K562 (cell line): ENCODE data around the gene SCEL. TPM values are rescaled to one million over a fixed set of nuclear protein-coding genes. Genes with fewer than 3 reads are reported as not detected.

Experiments
- ATAC-seq: fragments of 200-7000 bp; cut with Tn5 transposase; 3 replicates; pipeline ENCODE4 v1.9.1; 2020; ENCODE audit warnings: moderate library complexity
- BruUV-seq: library from RNA; stranded (reverse); fragments of 400-500 nt; replicated peaks from 2 replicates; lab custom pipeline; 2021; lab: Mats Ljungman, UMichigan
- CTCF ChIA-PET: fragments of 300-600 bp; formaldehyde crosslinking; extraction: SDS; loops from one replicate; lab custom pipeline; 2021; ENCODE audit warnings: low intra/inter-chr PET ratio; lab: Yijun Ruan, JAX
- POLR2A ChIA-PET: fragments of 300-600, 350-650 bp; sonication (Branson Sonifier 250); formaldehyde crosslinking; extraction: SDS; loops from one replicate; lab custom pipeline; 2021; ENCODE audit warnings: antibody characterized with exemption, inconsistent platforms; lab: Yijun Ruan, JAX
- DNase-seq, 4 experiments: peaks; one replicate each; pipeline versions ENCODE4 v3.0.0 to v3.0.0-alpha.2; 2011 to 2018; ENCODE audit warnings: low spot score in 3 of 4, mixed read lengths in 3 of 4; ENCODE audit errors: extremely low read depth in 1 of 4
- FAIRE-seq: peaks from 2 replicates; lab custom pipeline; 2011; peaks lifted over from hg19 to GRCh38; lab: Jason Lieb, UNC
- H2AFZ ChIP-seq: 2 replicates; pipeline ENCODE4 v1.6.0; 2011; ENCODE audit warnings: low read depth, low read length, control low read depth, inconsistent platforms
- H3K27ac ChIP-seq: fragments of 200-600 bp; 3 replicates; pipeline ENCODE4 v1.8.0; 2011; ENCODE audit warnings: low read depth, mild to moderate bottlenecking, control low read depth, inconsistent platforms, low read length, moderate library complexity, mixed read lengths; ENCODE audit errors: extremely low read depth
- H3K27me3 ChIP-seq, 2 experiments: fragments of 300-600 bp in 1 of 2; 2 replicates in 1 of 2; 3 replicates in 1 of 2; pipeline versions ENCODE4 v1.6.0 to v1.8.0; 2011; ENCODE audit warnings: inconsistent platforms in 2 of 2, low read length in 2 of 2, mild to moderate bottlenecking in 1 of 2, mixed read lengths in 1 of 2, moderate library complexity in 1 of 2; ENCODE audit not compliant: control insufficient read depth in 2 of 2, insufficient read depth in 2 of 2
- H3K36me3 ChIP-seq: fragments of 300-600 bp; 3 replicates; pipeline ENCODE4 v1.8.0; 2011; ENCODE audit warnings: mild to moderate bottlenecking, low read length, inconsistent platforms; ENCODE audit not compliant: control insufficient read depth, insufficient read depth
- H3K4me1 ChIP-seq, 2 experiments: fragments of 200-600 bp in 1 of 2; replicated peaks in 1 of 2; 2 replicates in 1 of 2; 3 replicates in 1 of 2; pipeline versions ENCODE4 v1.5.1 to v1.8.0; 2011; ENCODE audit warnings: inconsistent platforms in 2 of 2, low read length in 2 of 2, mild to moderate bottlenecking in 1 of 2, mixed read lengths in 1 of 2, moderate library complexity in 1 of 2; ENCODE audit not compliant: control insufficient read depth in 2 of 2, insufficient read depth in 2 of 2
- H3K4me2 ChIP-seq: 2 replicates; pipeline ENCODE4 v1.6.1; 2011; ENCODE audit warnings: low read length, control low read depth, inconsistent platforms, mixed read lengths; ENCODE audit not compliant: insufficient read depth
- H3K4me3 ChIP-seq: fragments of 200-600 bp; sonication (generic), shearing (Covaris generic); 2 replicates; pipeline ENCODE4 v1.5.1; 2016; ENCODE audit warnings: control low read depth, inconsistent platforms
- H3K79me2 ChIP-seq: fragments of 200-600 bp; 3 replicates; pipeline ENCODE4 v1.8.0; 2011; ENCODE audit warnings: low read length, inconsistent platforms; ENCODE audit not compliant: control insufficient read depth, insufficient read depth
- H3K9ac ChIP-seq, 2 experiments: 2 replicates each; pipeline versions ENCODE4 v1.6.0 to v1.6.1; 2011; ENCODE audit warnings: low read depth in 2 of 2, low read length in 2 of 2, control low read depth in 1 of 2, inconsistent platforms in 1 of 2, mild to moderate bottlenecking in 1 of 2, mixed read lengths in 1 of 2; ENCODE audit not compliant: insufficient read depth in 1 of 2
- H3K9me1 ChIP-seq: one replicate; pipeline ENCODE4 v1.6.0; 2011; ENCODE audit warnings: inconsistent platforms, mild to moderate bottlenecking, low read length, moderate library complexity; ENCODE audit not compliant: control insufficient read depth, insufficient read depth
- H3K9me3 ChIP-seq: replicated peaks from 2 replicates; pipeline ENCODE4 v1.5.1; 2011; ENCODE audit warnings: low read depth, low read length, inconsistent platforms; ENCODE audit not compliant: control insufficient read depth, insufficient read depth
- H4K20me1 ChIP-seq: replicated peaks from 2 replicates; pipeline ENCODE4 v1.6.1; 2011; ENCODE audit warnings: low read length, inconsistent platforms, mixed read lengths; ENCODE audit not compliant: control insufficient read depth, insufficient read depth
- KDM4B ChIP-seq, 2 experiments: fragments of 450-650 bp in 1 of 2; sonication (generic) in 1 of 2; IDR thresholded peaks; 2 replicates each; pipeline ENCODE4 v1.6.1; 2016 to 2017; ENCODE audit warnings: borderline replicate concordance in 2 of 2, antibody characterized with exemption in 1 of 2, low read depth in 1 of 2, mild to moderate bottlenecking in 1 of 2
- KLF16 ChIP-seq: IDR thresholded peaks from 2 replicates; pipeline ENCODE4 v1.6.1; 2016; ENCODE audit warnings: antibody characterized with exemption
- MED1 ChIP-seq: sonication (generic); formaldehyde crosslinking; IDR thresholded peaks from 2 replicates; pipeline ENCODE4 v1.8.1; 2023; ENCODE audit warnings: missing genetic modification reagents, borderline replicate concordance
- NCOA6 ChIP-seq: fragments of 450-650 bp; IDR thresholded peaks from 2 replicates; pipeline ENCODE4 v1.6.1; 2017; ENCODE audit warnings: mild to moderate bottlenecking
- NCOR1 ChIP-seq: fragments of 450-650 bp; IDR thresholded peaks from 2 replicates; pipeline ENCODE4 v1.6.1; 2016; ENCODE audit warnings: mild to moderate bottlenecking, moderate library complexity
- PHB2 ChIP-seq: fragments of 450-650 bp; IDR thresholded peaks from 2 replicates; pipeline ENCODE4 v1.6.1; 2017; ENCODE audit warnings: low read depth
- SMARCA4 ChIP-seq: fragments of 450-650 bp; IDR thresholded peaks from 2 replicates; pipeline ENCODE4 v1.6.1; 2016
- SMARCA5 ChIP-seq: fragments of 450-650 bp; IDR thresholded peaks from 2 replicates; pipeline ENCODE4 v1.6.1; 2016
- SREBF2 ChIP-seq: sonication (generic); formaldehyde crosslinking; IDR thresholded peaks from 2 replicates; pipeline ENCODE4 v1.4.0; 2020; ENCODE audit warnings: mild to moderate bottlenecking, missing genetic modification reagents
- WHSC1 ChIP-seq: IDR thresholded peaks from one replicate; pipeline ENCODE4 v1.6.1; 2012; ENCODE audit warnings: low read length, control low read depth, inconsistent platforms
- ZNF133 ChIP-seq: fragments of 250-450 bp; sonication (Bioruptor Pico); IDR thresholded peaks from 2 replicates; pipeline ENCODE4 v1.4.0; 2020; ENCODE audit warnings: mild to moderate bottlenecking
- WGBS: fragments of 100-300 bp; shearing (Covaris generic); methylation state at CpG from one replicate; pipeline ENCODE4 v1.1.6; 2016; ENCODE audit warnings: low coverage, mixed read lengths; ENCODE audit not compliant: insufficient coverage; ENCODE audit errors: missing lambda C conversion rate; 5-methylcytosine and 5-hydroxymethylcytosine counted together
- in situ Hi-C: fragments of 300-500 bp; cut with MboI; formaldehyde crosslinking; loops from 4 replicates; pipeline ENCODE4 v1.15.0; 2018; ENCODE audit warnings: inconsistent platforms, mixed read lengths
- intact Hi-C: fragments of 100-400 bp; cut with micrococcal nuclease; formaldehyde crosslinking; loops from 2 replicates; pipeline ENCODE4 v1.14.2; 2022
- polyA plus RNA-seq, 8 experiments: library from polyadenylated mRNA; depleted of rRNA in 4 of 8; stranded (reverse) in 5 of 8; unstranded in 3 of 8; fragments of >200 nt; fragmentation: Nextera tagmentation in 2 of 8; fragmentation: Illumina TruSeq in 1 of 8; extraction: Ambion mirVana in 2 of 8; extraction: Trizol in 1 of 8; gene quantifications; 2 replicates each; pipeline versions ENCODE4 v1.2.1 to v1.2.3, GENCODE V29; 2011 to 2014; ENCODE audit warnings: inconsistent platforms in 1 of 8, missing spikeins in 1 of 8
- total RNA-seq, 7 experiments: library from RNA; depleted of rRNA in 6 of 7; stranded (reverse); fragments of >200 nt in 6 of 7; fragmentation: Illumina TruSeq in 2 of 7; extraction: Trizol in 2 of 7; gene quantifications; 2 replicates each; pipeline versions ENCODE4 v1.2.1 to v1.2.3, GENCODE V29; 2011 to 2021; ENCODE audit warnings: low replicate concordance in 1 of 7
- TF ChIP-seq, protein P1 (sequence below), 2 experiments: fragments of 450-650 bp in 1 of 2; IDR thresholded peaks; 2 replicates each; pipeline ENCODE4 v1.6.1; 2011 to 2017; ENCODE audit warnings: low read depth in 2 of 2, antibody characterized with exemption in 1 of 2, borderline replicate concordance in 1 of 2, low read length in 1 of 2, mild to moderate bottlenecking in 1 of 2, mixed read lengths in 1 of 2; ENCODE audit not compliant: control insufficient read depth in 1 of 2

The SCEL gene
- total and polyA plus RNA-seq, 9 of the 15 experiments (the other 6 are each of a cell fraction or from before 2014, with no cell fraction given), result not detected

DNA sequence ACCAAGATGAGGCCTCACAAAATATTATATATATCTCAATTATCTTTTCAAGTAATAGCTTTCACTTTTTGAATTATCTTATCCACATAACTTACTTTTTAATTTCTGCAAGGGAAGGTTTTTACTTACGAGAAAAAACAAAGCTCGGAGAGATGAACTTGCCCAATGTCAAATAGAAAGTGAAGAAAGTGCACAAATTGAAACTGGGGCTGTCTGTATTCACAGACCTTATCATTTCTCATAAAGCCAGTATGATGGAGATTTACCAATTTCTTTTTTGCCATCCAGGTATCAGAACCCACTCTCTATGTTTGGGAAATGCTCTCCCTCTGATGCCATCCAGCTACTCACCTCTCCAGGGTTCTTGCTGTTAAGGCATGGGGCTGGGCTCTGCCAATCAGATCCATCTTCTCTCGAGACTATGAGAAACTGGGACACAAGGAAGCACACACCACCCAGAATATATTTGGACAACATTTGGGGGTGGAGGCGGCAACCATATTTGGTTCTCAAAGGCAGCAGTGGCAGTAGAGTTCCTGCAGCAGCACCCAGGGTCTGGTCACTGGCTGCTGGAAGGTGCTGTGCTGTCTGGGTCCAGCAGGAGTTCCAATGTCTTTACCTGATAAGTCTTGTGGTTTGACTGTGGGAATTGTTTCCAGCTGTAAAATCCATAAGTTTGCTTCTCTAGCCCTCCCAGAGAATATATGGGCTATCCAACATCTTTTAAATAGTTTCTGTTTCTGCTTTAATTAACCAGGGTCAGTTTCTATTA, 45.8 kb upstream of the SCEL start:
- H3K9me1 ChIP-seq, result no peaks in the 10 kb centered on the region
- H3K27ac ChIP-seq, result no peak overlapping the region
- CTCF ChIA-PET, result no interaction called here
- H3K27me3 ChIP-seq, result no peaks in the 10 kb centered on the region
- H3K9ac ChIP-seq, result no peak overlapping the region
- no peak for ATAC-seq
- H3K4me1 ChIP-seq, result no peaks in the 10 kb centered on the region
- no peak overlapping the region for H3K4me2 ChIP-seq
- no TSS peak for BruUV-seq
- TF ChIP-seq SMARCA4 (no peak), PHB2 (no peak), SREBF2 (CRISPR knock-in tag) (no peak), SMARCA5 (no peak), NCOA6 (no peak), KLF16 (no peak), WHSC1 (no peak), ZNF133 (CRISPR knock-in tag) (no peak), KDM4B (IDR thresholded peaks at IDR 0.05; ENCODE audit: borderline replicate concordance in 2 of 2, low read depth in 1 of 2) (no peak), NCOR1 (no peak), MED1 (no peak)
- TF ChIP-seq, protein P1, sequence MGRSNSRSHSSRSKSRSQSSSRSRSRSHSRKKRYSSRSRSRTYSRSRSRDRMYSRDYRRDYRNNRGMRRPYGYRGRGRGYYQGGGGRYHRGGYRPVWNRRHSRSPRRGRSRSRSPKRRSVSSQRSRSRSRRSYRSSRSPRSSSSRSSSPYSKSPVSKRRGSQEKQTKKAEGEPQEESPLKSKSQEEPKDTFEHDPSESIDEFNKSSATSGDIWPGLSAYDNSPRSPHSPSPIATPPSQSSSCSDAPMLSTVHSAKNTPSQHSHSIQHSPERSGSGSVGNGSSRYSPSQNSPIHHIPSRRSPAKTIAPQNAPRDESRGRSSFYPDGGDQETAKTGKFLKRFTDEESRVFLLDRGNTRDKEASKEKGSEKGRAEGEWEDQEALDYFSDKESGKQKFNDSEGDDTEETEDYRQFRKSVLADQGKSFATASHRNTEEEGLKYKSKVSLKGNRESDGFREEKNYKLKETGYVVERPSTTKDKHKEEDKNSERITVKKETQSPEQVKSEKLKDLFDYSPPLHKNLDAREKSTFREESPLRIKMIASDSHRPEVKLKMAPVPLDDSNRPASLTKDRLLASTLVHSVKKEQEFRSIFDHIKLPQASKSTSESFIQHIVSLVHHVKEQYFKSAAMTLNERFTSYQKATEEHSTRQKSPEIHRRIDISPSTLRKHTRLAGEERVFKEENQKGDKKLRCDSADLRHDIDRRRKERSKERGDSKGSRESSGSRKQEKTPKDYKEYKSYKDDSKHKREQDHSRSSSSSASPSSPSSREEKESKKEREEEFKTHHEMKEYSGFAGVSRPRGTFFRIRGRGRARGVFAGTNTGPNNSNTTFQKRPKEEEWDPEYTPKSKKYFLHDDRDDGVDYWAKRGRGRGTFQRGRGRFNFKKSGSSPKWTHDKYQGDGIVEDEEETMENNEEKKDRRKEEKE (IDR thresholded peaks at IDR 0.05; ENCODE audit: borderline replicate concordance in 1 of 2, control insufficient read depth in 1 of 2, low read depth in 2 of 2, low read length in 1 of 2), result no peak
- TF ChIP-seq, all 486 proteins: peak for 0
- DNase-seq, result no peak
- Histone ChIP-seq H4K20me1 (no peaks in the 10 kb centered on the region), H3K9me3 (no peaks in the 10 kb centered on the region), H2AFZ (no peak overlapping the region), H3K79me2 (no peaks in the 10 kb centered on the region), H3K4me3 (no peak overlapping the region), H3K36me3 (no peaks in the 10 kb centered on the region)
- intact Hi-C loops, result loop anchor here (10.0 kb wide), 2 partner anchors 75 to 265 kb away; no protein-coding TSS in a partner anchor
- in situ Hi-C loops, result no loop called here
- POLR2A ChIA-PET, result interaction anchor here (1.6 kb wide), 1 partner anchor 11 kb away, joined by 3 read pairs; no protein-coding TSS in a partner anchor
- FAIRE-seq, result no peak
- 0% methylated on average over 4 of the region's 4 CpGs for WGBS
